IPS-NIHi11 (cell line): ENCODE results near the gene EAPP.
"Not testable (repeated sequence)": the region's sequence is repeated elsewhere in the genome, so short reads cannot be mapped to it uniquely, and the experiment has no call there.

Source experiments
- DNase-seq: peaks from one replicate; pipeline ENCODE4 v3.0.0; 2012; ENCODE audit warnings: mixed read lengths, low spot score

The EAPP gene

GRCh38 chr14:34539407-34540180, at the start of gene EAPP:
TSS of gene EAPP (minus strand) at chr14:34539701. CDS start at chr14:34539628, 73 bp downstream.
- peak; percentile 96 for DNase-seq

- no peak for DNase-seq
These were observed 44.0 kb upstream of the EAPP start for GRCh38 chr14:34583525-34583924.

GRCh38 chr14:34582117-34582680, 42.7 kb upstream of the EAPP start:
- no peak for DNase-seq

- DNase-seq: no peak
These were observed 40.9 kb upstream of the EAPP start for GRCh38 chr14:34580381-34580780.

GRCh38 chr14:34571771-34572170, 32.3 kb upstream of the EAPP start:
- no peak for DNase-seq

GRCh38 chr14:34569750-34570149, 30.2 kb upstream of the EAPP start:
- no peak for DNase-seq

- no peak for DNase-seq
These were observed 29.3 kb upstream of the EAPP start for GRCh38 chr14:34568803-34569202.

GRCh38 chr14:34562776-34563150, 23.3 kb upstream of the EAPP start:
- DNase-seq: no peak

GRCh38 chr14:34562037-34562775, 22.7 kb upstream of the EAPP start:
- DNase-seq: not testable (repeated sequence)

- not testable (repeated sequence) for DNase-seq
These were observed 17.0 kb upstream of the EAPP start for GRCh38 chr14:34556498-34556829.

GRCh38 chr14:34555583-34556497, 16.3 kb upstream of the EAPP start:
- DNase-seq: not testable (repeated sequence)

GRCh38 chr14:34554540-34555250, 15.2 kb upstream of the EAPP start:
- DNase-seq: no peak

- DNase-seq: not testable (repeated sequence)
These were observed 9.9 kb upstream of the EAPP start for GRCh38 chr14:34549276-34549966.

GRCh38 chr14:34548472-34548981, 9.0 kb upstream of the EAPP start:
- DNase-seq: no peak

GRCh38 chr14:34547136-34547520, 7.6 kb upstream of the EAPP start:
- not testable (repeated sequence) for DNase-seq

GRCh38 chr14:34546272-34547135, 7.0 kb upstream of the EAPP start:
- not testable (repeated sequence) for DNase-seq

- not testable (repeated sequence) for DNase-seq
These were observed 919 bp upstream of the EAPP start for GRCh38 chr14:34540181-34541059.

GRCh38 chr14:34538871-34539406, 562 bp downstream of the EAPP start:
- DNase-seq: no peak
